ENCODE data around the gene CUX1. TPM values are rescaled to one million over a fixed set of nuclear protein-coding genes. Genes with fewer than 3 reads are reported as not detected.
"Not testable (repeated sequence)": the region's sequence is repeated elsewhere in the genome, so short reads cannot be mapped to it uniquely, and the experiment has no call there.

CUX1 gene
- total RNA-seq, 1 donor from 2014 or later = 40.5 TPM

DNA sequence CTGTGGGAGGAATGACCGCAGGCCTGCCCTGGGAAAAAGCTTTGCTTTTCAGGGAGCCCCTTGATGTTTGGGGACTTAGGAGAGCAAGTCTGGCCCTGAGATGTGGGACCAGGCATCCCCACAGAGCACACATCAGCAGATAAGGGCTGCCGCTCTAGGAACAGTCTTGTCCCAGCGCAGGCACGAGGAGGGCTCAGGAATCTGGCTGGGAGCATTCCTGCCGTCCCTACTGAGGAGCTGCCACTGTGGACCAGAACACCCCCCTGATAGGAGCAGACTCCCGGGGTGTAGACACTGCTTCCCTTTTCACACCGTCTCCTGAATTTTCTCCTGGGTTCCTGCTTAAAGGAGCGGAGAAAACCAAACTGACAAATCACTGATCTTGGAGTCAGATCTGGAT, 232.3 kb downstream of the CUX1 start:
- no peaks in the 10 kb centered on the region for H3K36me3 ChIP-seq (ENCODE audit: control insufficient read depth, insufficient read depth, low read length)
- DNase-seq (ENCODE audit: low read depth) (no peak), FAIRE-seq (no peak)
- no peaks in the 10 kb centered on the region for H3K27me3 ChIP-seq (ENCODE audit: control insufficient read depth, insufficient read depth, low read length)
- no peak overlapping the region for H3K4me3 ChIP-seq (ENCODE audit: low read depth, low read length)
- TF ChIP-seq, protein P1, sequence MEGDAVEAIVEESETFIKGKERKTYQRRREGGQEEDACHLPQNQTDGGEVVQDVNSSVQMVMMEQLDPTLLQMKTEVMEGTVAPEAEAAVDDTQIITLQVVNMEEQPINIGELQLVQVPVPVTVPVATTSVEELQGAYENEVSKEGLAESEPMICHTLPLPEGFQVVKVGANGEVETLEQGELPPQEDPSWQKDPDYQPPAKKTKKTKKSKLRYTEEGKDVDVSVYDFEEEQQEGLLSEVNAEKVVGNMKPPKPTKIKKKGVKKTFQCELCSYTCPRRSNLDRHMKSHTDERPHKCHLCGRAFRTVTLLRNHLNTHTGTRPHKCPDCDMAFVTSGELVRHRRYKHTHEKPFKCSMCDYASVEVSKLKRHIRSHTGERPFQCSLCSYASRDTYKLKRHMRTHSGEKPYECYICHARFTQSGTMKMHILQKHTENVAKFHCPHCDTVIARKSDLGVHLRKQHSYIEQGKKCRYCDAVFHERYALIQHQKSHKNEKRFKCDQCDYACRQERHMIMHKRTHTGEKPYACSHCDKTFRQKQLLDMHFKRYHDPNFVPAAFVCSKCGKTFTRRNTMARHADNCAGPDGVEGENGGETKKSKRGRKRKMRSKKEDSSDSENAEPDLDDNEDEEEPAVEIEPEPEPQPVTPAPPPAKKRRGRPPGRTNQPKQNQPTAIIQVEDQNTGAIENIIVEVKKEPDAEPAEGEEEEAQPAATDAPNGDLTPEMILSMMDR (IDR thresholded peaks at IDR 0.05; ENCODE audit: insufficient read depth, low read length, severe bottlenecking) = no peak

DNA sequence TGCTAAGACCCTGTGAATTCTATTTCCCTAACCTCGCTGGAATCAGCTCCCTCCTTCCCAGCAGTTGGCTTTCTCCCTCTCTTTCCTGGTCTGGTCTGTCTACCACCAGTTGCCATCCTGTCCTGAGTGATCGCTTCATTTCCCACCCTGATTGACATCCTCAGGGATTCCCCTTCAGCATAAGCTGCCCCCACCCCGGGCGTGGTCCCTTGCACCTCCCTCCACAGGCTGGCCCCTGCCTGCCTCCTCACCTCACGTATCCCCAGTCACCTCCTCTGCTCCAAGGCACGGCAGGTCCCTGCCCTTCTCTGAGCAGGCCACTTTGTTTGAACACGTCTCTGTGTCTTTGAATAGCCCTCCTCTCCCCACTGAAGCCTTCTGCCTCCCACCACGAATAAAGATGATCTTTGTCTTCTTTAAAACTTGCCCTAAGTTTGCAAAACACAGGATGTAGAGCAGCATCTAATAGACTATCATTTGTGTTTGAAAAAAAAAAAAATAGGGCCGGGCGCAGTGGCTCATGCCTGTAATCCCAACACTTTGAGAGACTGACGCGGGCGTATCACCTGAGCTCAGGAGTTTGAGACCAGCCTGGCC, 233.5 kb downstream of the CUX1 start:
- no peak overlapping the region for H3K4me3 ChIP-seq (ENCODE audit: low read depth, low read length)
- DNase-seq (ENCODE audit: low read depth) (peak; percentile 52), FAIRE-seq (no peak)
- no peaks in the 10 kb centered on the region for H3K27me3 ChIP-seq (ENCODE audit: control insufficient read depth, insufficient read depth, low read length)
- no peaks in the 10 kb centered on the region for H3K36me3 ChIP-seq (ENCODE audit: control insufficient read depth, insufficient read depth, low read length)
- TF ChIP-seq, protein P1 (IDR thresholded peaks at IDR 0.05; ENCODE audit: insufficient read depth, low read length, severe bottlenecking) = no peak

DNA sequence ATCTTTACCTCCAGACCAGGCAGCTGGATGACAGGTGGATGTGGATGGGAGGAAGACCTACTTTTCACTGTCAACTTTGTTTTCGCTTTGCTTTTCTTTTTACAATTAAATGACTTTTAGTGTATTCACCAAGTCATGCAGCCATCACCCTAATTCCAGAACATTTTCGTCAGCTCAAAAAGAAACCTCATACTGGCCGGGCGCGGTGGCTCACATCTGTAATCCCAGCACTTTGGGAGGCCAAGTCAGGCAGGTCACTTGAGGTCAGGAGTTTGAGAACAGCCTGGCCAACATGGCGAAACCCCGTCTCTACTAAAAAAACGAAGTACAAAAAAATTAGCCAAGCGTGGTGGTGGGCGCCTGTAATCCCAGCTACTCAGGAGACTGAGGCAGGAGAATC, 234.3 kb downstream of the CUX1 start:
- not testable (repeated sequence) for H3K36me3 ChIP-seq (ENCODE audit: control insufficient read depth, insufficient read depth, low read length); H3K4me3 ChIP-seq (ENCODE audit: low read depth, low read length); H3K27me3 ChIP-seq (ENCODE audit: control insufficient read depth, insufficient read depth, low read length); FAIRE-seq; DNase-seq (ENCODE audit: low read depth)

DNA sequence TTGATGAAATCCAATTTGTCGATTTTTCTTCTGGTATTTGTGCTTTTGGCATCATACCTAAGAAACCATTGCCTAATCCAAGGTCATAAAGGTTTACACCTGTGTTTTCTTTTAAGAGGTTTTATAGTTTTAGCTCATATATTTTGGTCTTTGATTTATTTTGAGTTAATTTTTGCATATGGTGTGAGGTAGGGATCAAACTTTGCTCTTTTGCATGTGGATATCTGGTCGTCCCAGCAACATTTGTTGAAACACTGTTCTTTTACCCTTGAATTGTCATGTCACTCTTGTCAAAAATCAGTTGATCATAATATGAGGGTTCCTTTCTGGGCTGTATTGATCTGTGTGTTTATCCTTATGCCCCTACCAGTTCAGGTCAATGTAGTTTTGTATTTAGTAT, 236.7 kb downstream of the CUX1 start:
- Histone ChIP-seq H3K36me3 (ENCODE audit: control insufficient read depth, insufficient read depth, low read length) (no peaks in the 10 kb centered on the region), H3K4me3 (ENCODE audit: low read depth, low read length) (no peak overlapping the region), H3K27me3 (ENCODE audit: control insufficient read depth, insufficient read depth, low read length) (no peaks in the 10 kb centered on the region)
- DNase-seq (ENCODE audit: low read depth) (no peak), FAIRE-seq (no peak)
- TF ChIP-seq, protein P1 (IDR thresholded peaks at IDR 0.05; ENCODE audit: insufficient read depth, low read length, severe bottlenecking) = no peak

DNA sequence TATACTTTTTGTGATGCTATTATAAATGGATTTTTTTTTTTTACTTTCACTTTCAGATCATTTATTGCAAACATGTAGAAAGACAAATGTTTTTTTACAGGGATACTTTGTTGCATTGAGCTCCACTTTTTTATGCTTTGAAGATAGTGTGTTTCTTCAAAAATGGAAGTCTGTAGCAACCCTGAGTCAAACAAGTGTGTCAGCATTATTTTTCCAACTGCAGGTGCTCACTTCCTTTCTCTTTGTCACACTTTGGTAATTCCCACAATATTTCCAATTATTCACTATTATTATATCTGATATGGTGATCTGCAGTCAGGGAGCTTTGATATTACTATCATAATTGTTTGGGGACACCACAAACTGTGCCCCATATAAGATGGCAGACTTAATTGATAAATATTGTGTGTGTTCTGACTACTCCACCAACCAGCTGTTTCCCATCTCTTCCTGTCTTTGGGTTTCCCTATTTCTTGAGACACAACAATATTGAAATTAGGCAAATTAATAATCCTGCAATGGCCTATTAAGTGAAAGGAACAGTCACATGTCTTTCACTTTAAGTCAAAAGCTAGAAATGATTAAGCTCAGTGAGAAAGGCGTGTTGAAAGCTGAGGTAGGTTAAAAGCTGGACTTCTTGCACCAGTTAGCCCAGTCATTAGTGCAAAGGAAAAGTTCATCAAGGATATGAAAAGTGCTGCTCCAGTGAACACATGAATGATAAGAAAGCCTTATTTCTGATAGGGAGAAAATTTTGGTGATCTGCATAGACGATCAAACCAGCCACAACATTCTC, 238.0 kb downstream of the CUX1 start:
- no peak for DNase-seq (ENCODE audit: low read depth)
- H3K27me3 ChIP-seq (ENCODE audit: control insufficient read depth, insufficient read depth, low read length) = no peaks in the 10 kb centered on the region
- H3K36me3 ChIP-seq (ENCODE audit: control insufficient read depth, insufficient read depth, low read length) = no peaks in the 10 kb centered on the region
- no peak for FAIRE-seq
- TF ChIP-seq, protein P1 (IDR thresholded peaks at IDR 0.05; ENCODE audit: insufficient read depth, low read length, severe bottlenecking) = no peak
- no peak overlapping the region for H3K4me3 ChIP-seq (ENCODE audit: low read depth, low read length)

DNA sequence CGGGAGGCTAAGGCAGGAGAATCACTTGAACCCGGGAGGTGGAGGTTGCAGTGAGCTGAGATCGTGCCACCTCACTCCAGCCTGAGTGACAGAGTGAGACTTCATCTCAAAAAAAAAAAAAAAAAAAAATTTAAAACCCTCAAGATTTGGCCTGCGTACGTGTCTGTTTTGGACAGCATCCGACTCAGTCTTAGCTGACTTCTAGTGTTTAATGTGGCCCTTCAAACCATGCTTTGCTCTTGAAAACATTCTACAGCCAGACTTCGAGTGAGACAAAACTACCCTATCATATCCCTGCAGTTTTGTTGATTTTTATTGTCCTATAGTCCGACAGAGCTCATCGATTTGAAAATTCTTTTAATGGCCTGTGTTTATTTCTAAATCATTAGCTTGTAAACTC, 242.1 kb downstream of the CUX1 start:
- TF ChIP-seq, protein P1 (IDR thresholded peaks at IDR 0.05; ENCODE audit: insufficient read depth, low read length, severe bottlenecking) = no peak
- no peaks in the 10 kb centered on the region for H3K36me3 ChIP-seq (ENCODE audit: control insufficient read depth, insufficient read depth, low read length)
- DNase-seq (ENCODE audit: low read depth) (no peak), FAIRE-seq (no peak)
- no peaks in the 10 kb centered on the region for H3K27me3 ChIP-seq (ENCODE audit: control insufficient read depth, insufficient read depth, low read length)
- H3K4me3 ChIP-seq (ENCODE audit: low read depth, low read length) = no peak overlapping the region
